ENCODE results near the gene KCND3. TPM values are rescaled to one million over a fixed set of nuclear protein-coding genes. Genes with fewer than 3 reads are reported as not detected.
A peak's percentile ranks its signal among the peaks of the same experiment; 100 is the strongest.

The KCND3 gene
- total RNA-seq, 1 donor from 2014 or later: 5.5 TPM

GRCh38 chr1:111958851-111959250, 30.6 kb downstream of the KCND3 start:
- Histone ChIP-seq H3K4me3 (no peak overlapping the region), H3K27ac (no peak overlapping the region), H3K27me3 (ENCODE audit: low read depth) (no peaks in the 10 kb centered on the region), H3K36me3 (no peaks in the 10 kb centered on the region), H3K9me3 (no peaks in the 10 kb centered on the region), H3K4me1 (peaks cover 3% of the 10 kb centered on the region)
- intact Hi-C loops (cut with DNase I): no loop called here
- DNase-seq: no peak
- ATAC-seq: no peak
- no peak for TF ChIP-seq CTCF (IDR thresholded peaks at IDR 0.05)

GRCh38 chr1:111958075-111958474, 31.4 kb downstream of the KCND3 start:
- no peak overlapping the region for H3K4me3 ChIP-seq
- no peaks in the 10 kb centered on the region for H3K9me3 ChIP-seq
- H3K27ac ChIP-seq: no peak overlapping the region
- DNase-seq (no peak), ATAC-seq (no peak)
- no peak for TF ChIP-seq CTCF (IDR thresholded peaks at IDR 0.05)
- H3K36me3 ChIP-seq: no peaks in the 10 kb centered on the region
- intact Hi-C loops (cut with DNase I): no loop called here
- H3K4me1 ChIP-seq: peaks cover 3% of the 10 kb centered on the region
- peaks cover 3% of the 10 kb centered on the region for H3K27me3 ChIP-seq (ENCODE audit: low read depth)

- H3K27me3 ChIP-seq (ENCODE audit: low read depth): peaks cover 3% of the 10 kb centered on the region
- no peak overlapping the region for H3K4me3 ChIP-seq
- no peak for TF ChIP-seq CTCF (IDR thresholded peaks at IDR 0.05)
- H3K27ac ChIP-seq: no peak overlapping the region
- intact Hi-C loops (cut with DNase I): no loop called here
- H3K36me3 ChIP-seq: no peaks in the 10 kb centered on the region
- H3K9me3 ChIP-seq: no peaks in the 10 kb centered on the region
- DNase-seq: no peak
- peaks cover 3% of the 10 kb centered on the region for H3K4me1 ChIP-seq
- peak; percentile 49 to 62 for ATAC-seq
These were observed 33.2 kb downstream of the KCND3 start for GRCh38 chr1:111956155-111956771.

GRCh38 chr1:111955755-111956154, 33.7 kb downstream of the KCND3 start:
- H3K27me3 ChIP-seq (ENCODE audit: low read depth): peaks cover 3% of the 10 kb centered on the region

GRCh38 chr1:111953797-111954196, 35.7 kb downstream of the KCND3 start:
- no peak overlapping the region for H3K4me3 ChIP-seq
- TF ChIP-seq CTCF (IDR thresholded peaks at IDR 0.05): no peak
- H3K9me3 ChIP-seq: no peaks in the 10 kb centered on the region
- H3K27ac ChIP-seq: no peak overlapping the region
- DNase-seq (no peak), ATAC-seq (peak in 1 of 2 donors; percentile 13)
- peaks cover 3% of the 10 kb centered on the region for H3K4me1 ChIP-seq
- intact Hi-C loops (cut with DNase I): no loop called here
- H3K36me3 ChIP-seq: no peaks in the 10 kb centered on the region
- H3K27me3 ChIP-seq (ENCODE audit: low read depth): peaks cover 3% of the 10 kb centered on the region

More at GRCh38 chr1:111955755-111956154, 33.7 kb downstream of the KCND3 start:
- H3K4me3 ChIP-seq: no peak overlapping the region
- no peaks in the 10 kb centered on the region for H3K9me3 ChIP-seq
- no peak overlapping the region for H3K27ac ChIP-seq
- peaks cover 3% of the 10 kb centered on the region for H3K4me1 ChIP-seq
- no peak for TF ChIP-seq CTCF (IDR thresholded peaks at IDR 0.05)
- intact Hi-C loops (cut with DNase I): no loop called here
- DNase-seq (no peak), ATAC-seq (peak; percentile 55 to 72)
- no peaks in the 10 kb centered on the region for H3K36me3 ChIP-seq
